VCaP (cell line): Measurements from ENCODE around the gene TXNDC2.
"Not testable (repeated sequence)": the region's sequence is repeated elsewhere in the genome, so short reads cannot be mapped to it uniquely, and the experiment has no call there.

Source experiments
- H3K27ac ChIP-seq: fragments of 450-650 bp; 2 replicates; pipeline ENCODE4 v1.5.1; 2017
- CTCF ChIP-seq: fragments of 450-650 bp; conservative IDR thresholded peaks from 2 replicates; pipeline ENCODE4 v1.5.1; 2017; ENCODE audit warnings: mild to moderate bottlenecking, moderate library complexity

Gene TXNDC2

GRCh38 chr18:9854801-9855676 lies 30.7 kb upstream of the TXNDC2 start:
- TF ChIP-seq CTCF, result no peak
- H3K27ac ChIP-seq, result no peak overlapping the region

GRCh38 chr18:9855681-9856080 lies 30.1 kb upstream of the TXNDC2 start:
- TF ChIP-seq CTCF, result no peak
- no peak overlapping the region for H3K27ac ChIP-seq

GRCh38 chr18:9856092-9856491 lies 29.7 kb upstream of the TXNDC2 start:
- no peak overlapping the region for H3K27ac ChIP-seq

GRCh38 chr18:9857479-9857998 lies 28.2 kb upstream of the TXNDC2 start:
- not testable (repeated sequence) for H3K27ac ChIP-seq

More at GRCh38 chr18:9856092-9856491, 29.7 kb upstream of the TXNDC2 start:
- no peak for TF ChIP-seq CTCF

GRCh38 chr18:9858642-9859041 lies 27.1 kb upstream of the TXNDC2 start:
- TF ChIP-seq CTCF, result no peak

GRCh38 chr18:9859232-9859631 lies 26.5 kb upstream of the TXNDC2 start:
- no peak for TF ChIP-seq CTCF
- H3K27ac ChIP-seq, result no peak overlapping the region

More at GRCh38 chr18:9858642-9859041, 27.1 kb upstream of the TXNDC2 start:
- H3K27ac ChIP-seq, result no peak overlapping the region

- no peak for TF ChIP-seq CTCF
- H3K27ac ChIP-seq, result no peak overlapping the region
These were observed 25.1 kb upstream of the TXNDC2 start for GRCh38 chr18:9860682-9861081.

- no peak for TF ChIP-seq CTCF
- H3K27ac ChIP-seq, result no peak overlapping the region
These were observed 24.6 kb upstream of the TXNDC2 start for GRCh38 chr18:9861157-9861556.
